OCI-LY1 (cell line): ENCODE data around the gene PGAM2.
A peak's percentile ranks its signal among the peaks of the same experiment; 100 is the strongest.

ENCODE experiments used
- H2AFZ ChIP-seq: fragments of 200-600 bp; sonication (generic), shearing (Covaris generic); 2 replicates; pipeline ENCODE4 v1.6.0; 2014; ENCODE audit warnings: antibody characterized with exemption, mild to moderate bottlenecking, low read length
- H3F3A ChIP-seq: fragments of 200-600 bp; sonication (generic), shearing (Covaris generic); 2 replicates; pipeline ENCODE4 v1.6.0; 2014; ENCODE audit warnings: mild to moderate bottlenecking, antibody characterized with exemption, low read length, moderate library complexity; ENCODE audit not compliant: insufficient read depth
- H3K27ac ChIP-seq: fragments of 200-600 bp; sonication (generic); 2 replicates; pipeline ENCODE4 v1.5.1; 2014; ENCODE audit warnings: low read length, mixed run types, mild to moderate bottlenecking, low read depth; ENCODE audit not compliant: poor library complexity, severe bottlenecking
- H3K27me3 ChIP-seq: fragments of 200-600 bp; sonication (generic); 2 replicates; pipeline ENCODE4 v1.6.0; 2014; ENCODE audit warnings: antibody characterized with exemption, mild to moderate bottlenecking, low read length, moderate library complexity; ENCODE audit not compliant: insufficient read depth
- H3K36me3 ChIP-seq: fragments of 200-600 bp; sonication (generic); 2 replicates; pipeline ENCODE4 v1.6.1; 2014; ENCODE audit warnings: mild to moderate bottlenecking, antibody characterized with exemption, low read length, moderate library complexity, mixed read lengths; ENCODE audit not compliant: insufficient read depth
- H3K4me1 ChIP-seq: fragments of 200-600 bp; sonication (generic); 2 replicates; pipeline ENCODE4 v1.5.1; 2014; ENCODE audit warnings: mild to moderate bottlenecking, low read length, moderate library complexity; ENCODE audit not compliant: insufficient read depth, severe bottlenecking
- H3K4me2 ChIP-seq: fragments of 200-600 bp; sonication (generic), shearing (Covaris generic); 2 replicates; pipeline ENCODE4 v1.6.1; 2014; ENCODE audit warnings: low read length
- H3K4me3 ChIP-seq: fragments of 200-600 bp; sonication (generic); 2 replicates; pipeline ENCODE4 v1.5.1; 2014; ENCODE audit warnings: low read length, low read depth, mild to moderate bottlenecking, mixed read lengths; ENCODE audit not compliant: poor library complexity, severe bottlenecking
- H3K79me2 ChIP-seq: fragments of 200-600 bp; shearing (Covaris generic); 2 replicates; pipeline ENCODE4 v1.6.1; 2016; ENCODE audit warnings: mixed run types, low read length, mixed read lengths; ENCODE audit not compliant: insufficient read depth
- H3K9ac ChIP-seq: fragments of 200-600 bp; sonication (generic), shearing (Covaris generic); 2 replicates; pipeline ENCODE4 v1.6.1; 2014; ENCODE audit warnings: mild to moderate bottlenecking, low read length, mixed read lengths
- H3K9me2 ChIP-seq: fragments of 200-600 bp; sonication (generic), shearing (Covaris generic); 2 replicates; pipeline ENCODE4 v1.6.1; 2014; ENCODE audit warnings: low read depth, mild to moderate bottlenecking, low read length, mixed read lengths
- H3K9me3 ChIP-seq: fragments of 200-600 bp; shearing (Covaris generic); 2 replicates; pipeline ENCODE4 v1.6.1; 2014; ENCODE audit warnings: low read length, mixed read lengths
- H4K20me1 ChIP-seq: fragments of 200-600 bp; sonication (generic), shearing (Covaris generic); 2 replicates; pipeline ENCODE4 v1.6.0; 2016; ENCODE audit warnings: mild to moderate bottlenecking, low read length; ENCODE audit not compliant: insufficient read depth
- EZH2 ChIP-seq: fragments of 200-600 bp; sonication (generic), shearing (Covaris generic); IDR thresholded peaks from 2 replicates; pipeline ENCODE4 v1.8.0; 2017; ENCODE audit warnings: borderline replicate concordance, mixed run types, mild to moderate bottlenecking, antibody characterized with exemption, low read length, moderate library complexity, mixed read lengths
- TF ChIP-seq, protein P1 (sequence below): fragments of 200-600 bp; sonication (generic), shearing (Covaris generic); IDR thresholded peaks from 2 replicates; pipeline ENCODE4 v1.5.1; 2017; ENCODE audit warnings: mild to moderate bottlenecking, antibody characterized with exemption, low read length, moderate library complexity, mixed read lengths

The PGAM2 gene

DNA sequence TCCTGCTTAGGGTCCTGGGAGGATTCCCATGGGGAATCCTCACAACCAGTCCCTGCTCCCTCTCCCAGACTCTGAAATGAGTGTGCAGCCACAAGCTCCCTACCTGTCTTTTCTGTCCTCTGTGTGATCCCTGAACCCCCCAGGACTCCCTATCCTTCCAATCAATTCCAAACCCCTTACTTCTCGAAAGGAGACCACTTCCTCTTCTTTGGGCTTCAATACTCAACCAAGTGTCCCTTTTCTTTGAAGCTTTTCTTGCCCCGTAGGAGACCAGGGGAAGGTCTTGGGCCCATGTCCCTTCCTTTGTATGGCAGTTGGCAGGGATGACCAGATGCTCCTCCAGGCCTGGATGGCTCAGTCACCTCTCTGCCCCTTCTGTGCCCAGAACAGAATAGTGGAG is 40.5 kb upstream of the PGAM2 start:
- Histone ChIP-seq H3K9ac (no peak overlapping the region), H4K20me1 (no peaks in the 10 kb centered on the region)

GRCh38 chr7:44104860-44105771 is 39.7 kb upstream of the PGAM2 start:
- H2AFZ ChIP-seq, result no peak overlapping the region
- peaks cover 13% of the 10 kb centered on the region for H3K27me3 ChIP-seq
- H3K4me2 ChIP-seq, result peak overlapping the region; percentile 53
- H3F3A ChIP-seq, result 0 out of 2 replicates have a peak, but pooled peaks cover 5% of the 10 kb centered on the region
- H3K4me3 ChIP-seq, result no peak overlapping the region
- TF ChIP-seq EZH2, result no peak
- no peak overlapping the region for H3K27ac ChIP-seq
- peaks cover 37% of the 10 kb centered on the region for H3K4me1 ChIP-seq
- no peak overlapping the region for H3K9ac ChIP-seq
- no peaks in the 10 kb centered on the region for H4K20me1 ChIP-seq
- H3K36me3 ChIP-seq, result no peaks in the 10 kb centered on the region
- H3K9me2 ChIP-seq, result no peaks in the 10 kb centered on the region
- no peaks in the 10 kb centered on the region for H3K9me3 ChIP-seq
- no peaks in the 10 kb centered on the region for H3K79me2 ChIP-seq

More for the DNA sequence above, 40.5 kb upstream of the PGAM2 start:
- Histone ChIP-seq H3K4me1 (peaks cover 30% of the 10 kb centered on the region), H3K9me3 (no peaks in the 10 kb centered on the region), H3K36me3 (no peaks in the 10 kb centered on the region), H3F3A (0 out of 2 replicates have a peak, but pooled peaks cover 5% of the 10 kb centered on the region), H3K4me3 (no peak overlapping the region), H3K27ac (no peak overlapping the region), H3K79me2 (no peaks in the 10 kb centered on the region), H2AFZ (no peak overlapping the region), H3K9me2 (no peaks in the 10 kb centered on the region), H3K27me3 (peaks cover 13% of the 10 kb centered on the region), H3K4me2 (no peak overlapping the region)
- TF ChIP-seq EZH2, result no peak
- TF ChIP-seq, protein P1, sequence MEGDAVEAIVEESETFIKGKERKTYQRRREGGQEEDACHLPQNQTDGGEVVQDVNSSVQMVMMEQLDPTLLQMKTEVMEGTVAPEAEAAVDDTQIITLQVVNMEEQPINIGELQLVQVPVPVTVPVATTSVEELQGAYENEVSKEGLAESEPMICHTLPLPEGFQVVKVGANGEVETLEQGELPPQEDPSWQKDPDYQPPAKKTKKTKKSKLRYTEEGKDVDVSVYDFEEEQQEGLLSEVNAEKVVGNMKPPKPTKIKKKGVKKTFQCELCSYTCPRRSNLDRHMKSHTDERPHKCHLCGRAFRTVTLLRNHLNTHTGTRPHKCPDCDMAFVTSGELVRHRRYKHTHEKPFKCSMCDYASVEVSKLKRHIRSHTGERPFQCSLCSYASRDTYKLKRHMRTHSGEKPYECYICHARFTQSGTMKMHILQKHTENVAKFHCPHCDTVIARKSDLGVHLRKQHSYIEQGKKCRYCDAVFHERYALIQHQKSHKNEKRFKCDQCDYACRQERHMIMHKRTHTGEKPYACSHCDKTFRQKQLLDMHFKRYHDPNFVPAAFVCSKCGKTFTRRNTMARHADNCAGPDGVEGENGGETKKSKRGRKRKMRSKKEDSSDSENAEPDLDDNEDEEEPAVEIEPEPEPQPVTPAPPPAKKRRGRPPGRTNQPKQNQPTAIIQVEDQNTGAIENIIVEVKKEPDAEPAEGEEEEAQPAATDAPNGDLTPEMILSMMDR, result no peak

DNA sequence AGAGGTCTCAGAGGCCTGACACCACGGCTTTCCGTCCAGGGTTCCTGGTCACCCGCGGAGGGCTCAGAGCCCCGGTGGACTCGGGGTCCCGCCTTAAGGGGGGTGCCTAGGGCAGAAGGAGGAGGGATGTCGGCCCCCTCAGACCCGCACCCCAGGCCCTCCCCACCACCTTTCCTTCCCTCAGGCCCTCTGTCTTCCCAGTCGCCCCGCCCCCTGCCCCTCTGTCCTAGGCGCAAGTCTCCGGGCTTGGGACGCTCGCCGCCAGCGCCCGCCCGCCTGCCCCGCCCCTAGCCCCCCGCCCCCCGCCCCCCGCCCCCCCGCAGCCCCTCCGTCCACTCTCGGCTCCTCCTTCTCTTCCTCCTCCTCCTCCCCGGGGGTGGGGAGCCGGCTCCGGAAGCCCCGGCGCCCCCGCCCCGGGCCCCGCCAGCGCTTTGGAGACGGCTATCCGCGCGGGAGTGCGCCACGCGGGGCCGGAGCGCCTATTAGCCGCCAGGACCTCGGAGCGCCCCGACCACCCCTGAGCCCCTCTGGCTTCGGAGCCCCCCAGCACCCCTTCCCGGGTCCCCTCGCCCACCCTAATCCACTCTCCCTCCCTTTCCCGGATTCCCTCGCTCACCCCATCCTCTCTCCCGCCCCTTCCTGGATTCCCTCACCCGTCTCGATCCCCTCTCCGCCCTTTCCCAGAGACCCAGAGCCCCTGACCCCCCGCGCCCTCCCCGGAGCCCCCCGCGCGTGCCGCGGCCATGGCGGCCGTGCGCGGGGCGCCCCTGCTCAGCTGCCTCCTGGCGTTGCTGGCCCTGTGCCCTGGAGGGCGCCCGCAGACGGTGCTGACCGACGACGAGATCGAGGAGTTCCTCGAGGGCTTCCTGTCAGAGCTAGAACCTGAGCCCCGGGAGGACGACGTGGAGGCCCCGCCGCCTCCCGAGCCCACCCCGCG is 38.8 kb upstream of the PGAM2 start, which contains the start of gene AEBP1:
Gene AEBP1, plus strand, starts transcription at position 423 of the 937 bp plus-strand sequence. Its CDS starts 321 bp downstream, at position 744.
- TF ChIP-seq, protein P1, result no peak
- no peak for TF ChIP-seq EZH2
- Histone ChIP-seq H3K27me3 (peaks cover 10% of the 10 kb centered on the region), H3K4me3 (peak within 1 kb of the TSS; percentile 27), H3K9ac (no peak within 1 kb of the TSS), H4K20me1 (no peaks in the 10 kb centered on the region), H2AFZ (no peak within 1 kb of the TSS), H3K9me2 (no peaks in the 10 kb centered on the region), H3K4me1 (peaks cover 46% of the 10 kb centered on the region), H3K4me2 (peak within 1 kb of the TSS; percentile 53), H3F3A (0 out of 2 replicates have a peak, but pooled peaks cover 5% of the 10 kb centered on the region), H3K36me3 (no peaks in the 10 kb centered on the region), H3K27ac (no peak within 1 kb of the TSS), H3K79me2 (no peaks in the 10 kb centered on the region), H3K9me3 (no peaks in the 10 kb centered on the region)
